ENCODE measurements around the gene LMNA. TPM values are rescaled to one million over a fixed set of nuclear protein-coding genes. Genes with fewer than 3 reads are reported as not detected.
A peak's percentile ranks its signal among the peaks of the same experiment; 100 is the strongest.

Gene LMNA
- total RNA-seq, 2 experiments from 2014 or later = 6.5 to 14.3 TPM

- no peak for TF ChIP-seq EZH2phosphoT487 (IDR thresholded peaks at IDR 0.05; ENCODE audit: borderline replicate concordance, low read depth, low read length)
- TF ChIP-seq, protein P1, sequence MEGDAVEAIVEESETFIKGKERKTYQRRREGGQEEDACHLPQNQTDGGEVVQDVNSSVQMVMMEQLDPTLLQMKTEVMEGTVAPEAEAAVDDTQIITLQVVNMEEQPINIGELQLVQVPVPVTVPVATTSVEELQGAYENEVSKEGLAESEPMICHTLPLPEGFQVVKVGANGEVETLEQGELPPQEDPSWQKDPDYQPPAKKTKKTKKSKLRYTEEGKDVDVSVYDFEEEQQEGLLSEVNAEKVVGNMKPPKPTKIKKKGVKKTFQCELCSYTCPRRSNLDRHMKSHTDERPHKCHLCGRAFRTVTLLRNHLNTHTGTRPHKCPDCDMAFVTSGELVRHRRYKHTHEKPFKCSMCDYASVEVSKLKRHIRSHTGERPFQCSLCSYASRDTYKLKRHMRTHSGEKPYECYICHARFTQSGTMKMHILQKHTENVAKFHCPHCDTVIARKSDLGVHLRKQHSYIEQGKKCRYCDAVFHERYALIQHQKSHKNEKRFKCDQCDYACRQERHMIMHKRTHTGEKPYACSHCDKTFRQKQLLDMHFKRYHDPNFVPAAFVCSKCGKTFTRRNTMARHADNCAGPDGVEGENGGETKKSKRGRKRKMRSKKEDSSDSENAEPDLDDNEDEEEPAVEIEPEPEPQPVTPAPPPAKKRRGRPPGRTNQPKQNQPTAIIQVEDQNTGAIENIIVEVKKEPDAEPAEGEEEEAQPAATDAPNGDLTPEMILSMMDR (conservative IDR thresholded peaks at IDR 0.05; ENCODE audit: low read length) = no peak
- no TSS peak for BruUV-seq (replicated peaks)
- H2AFZ ChIP-seq (ENCODE audit: low read length) = peak overlapping the region; percentile 5; the same call in 1 of the 2 replicates
- peak overlapping the region; percentile 78 for H3K4me3 ChIP-seq (ENCODE audit: low read depth, low read length, poor library complexity, severe bottlenecking)
- peaks cover 77% of the 10 kb centered on the region for H3K4me1 ChIP-seq (ENCODE audit: insufficient read depth, low read length, poor library complexity, severe bottlenecking)
- no peaks in the 10 kb centered on the region for H4K20me1 ChIP-seq (ENCODE audit: insufficient read depth, low read length)
- peaks cover 19% of the 10 kb centered on the region; the same call in 1 of the 2 replicates for H3K36me3 ChIP-seq (ENCODE audit: insufficient read depth, low read length)
- H3K9me3 ChIP-seq (ENCODE audit: low read length) = no peaks in the 10 kb centered on the region
- H3K27ac ChIP-seq (ENCODE audit: low read depth, low read length, poor library complexity, severe bottlenecking) = peak overlapping the region; percentile 95
- H3K9me2 ChIP-seq (ENCODE audit: insufficient read depth, low read length) = no peaks in the 10 kb centered on the region
- intact Hi-C loops (cut with micrococcal nuclease; ENCODE audit: unreplicated experiment) = loop anchor here (5.0 kb wide), 2 partner anchors 185 to 340 kb away; partner anchors contain the start of genes CCT3 and TSACC
- peaks cover 61% of the 10 kb centered on the region for H3K79me2 ChIP-seq (ENCODE audit: insufficient read depth, low read depth, low read length)
- no peak for DNase-seq (ENCODE audit: low spot score)
- ChIA-PET POLR2A (interaction anchor here (0.5 to 1.7 kb wide), 3 partner anchors 42 to 617 kb away, joined by 3 to 9 read pairs (median 4); partner anchors contain the start of genes PMF1 and SLC25A44), CTCF (ENCODE audit: unreplicated experiment) (no interaction called here)
- H3K4me2 ChIP-seq (ENCODE audit: low read length) = peak overlapping the region; percentile 85
Observed at GRCh38 chr1:156152628-156153027, 38.1 kb downstream of the LMNA start.

DNA sequence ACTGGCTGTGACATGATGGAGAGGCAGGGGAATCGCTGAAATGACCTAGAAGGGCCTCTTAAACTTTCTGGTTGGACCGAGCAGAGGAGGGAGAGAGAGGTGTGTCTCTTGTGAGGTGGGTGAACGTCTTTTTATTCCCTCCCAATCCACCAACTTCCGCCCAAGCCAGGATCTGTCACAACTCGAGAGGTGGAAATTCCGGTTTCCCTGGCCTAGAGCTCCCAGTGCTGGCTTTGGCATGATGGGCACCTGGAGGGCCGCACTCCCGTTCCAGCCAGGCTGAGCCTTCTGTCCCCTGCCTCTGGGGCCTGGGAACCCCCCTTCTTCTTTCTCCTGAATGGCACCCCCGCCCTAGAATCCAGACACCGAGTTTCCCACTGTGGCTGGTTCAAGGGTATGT lies 38.9 kb downstream of the LMNA start, which contains the start of gene SEMA4A:
Gene SEMA4A, plus strand, starts transcription at position 224 of the 400 bp plus-strand sequence. CDS start 994 bp downstream, outside the sequence.
- no peak for DNase-seq (ENCODE audit: low spot score)
- Histone ChIP-seq H3K79me2 (ENCODE audit: insufficient read depth, low read depth, low read length) (peaks cover 68% of the 10 kb centered on the region), H3K36me3 (ENCODE audit: insufficient read depth, low read length) (peaks cover 26% of the 10 kb centered on the region), H4K20me1 (ENCODE audit: insufficient read depth, low read length) (no peaks in the 10 kb centered on the region), H3K27ac (ENCODE audit: low read depth, low read length, poor library complexity, severe bottlenecking) (peak within 1 kb of the TSS; percentile 95), H3K4me2 (ENCODE audit: low read length) (peak within 1 kb of the TSS; percentile 85), H3K9me2 (ENCODE audit: insufficient read depth, low read length) (no peaks in the 10 kb centered on the region), H3K4me1 (ENCODE audit: insufficient read depth, low read length, poor library complexity, severe bottlenecking) (peaks cover 77% of the 10 kb centered on the region), H3K4me3 (ENCODE audit: low read depth, low read length, poor library complexity, severe bottlenecking) (peak within 1 kb of the TSS; percentile 78), H2AFZ (ENCODE audit: low read length) (peak within 1 kb of the TSS; percentile 5; the same call in 1 of the 2 replicates), H3K9me3 (ENCODE audit: low read length) (no peaks in the 10 kb centered on the region)
- ChIA-PET POLR2A (interaction anchor here (1.0 kb wide), 1 partner anchor 60 kb away, joined by 3 read pairs; the partner anchor contains the start of gene PMF1), CTCF (ENCODE audit: unreplicated experiment) (no interaction called here)
- no TSS peak for BruUV-seq (replicated peaks)
- intact Hi-C loops (cut with micrococcal nuclease; ENCODE audit: unreplicated experiment) = loop anchor here (5.0 kb wide), 2 partner anchors 184 to 339 kb away; partner anchors contain the start of genes CCT3 and TSACC
- TF ChIP-seq, protein P1 (conservative IDR thresholded peaks at IDR 0.05; ENCODE audit: low read length) = no peak
- no peak for TF ChIP-seq EZH2phosphoT487 (IDR thresholded peaks at IDR 0.05; ENCODE audit: borderline replicate concordance, low read depth, low read length)

DNA sequence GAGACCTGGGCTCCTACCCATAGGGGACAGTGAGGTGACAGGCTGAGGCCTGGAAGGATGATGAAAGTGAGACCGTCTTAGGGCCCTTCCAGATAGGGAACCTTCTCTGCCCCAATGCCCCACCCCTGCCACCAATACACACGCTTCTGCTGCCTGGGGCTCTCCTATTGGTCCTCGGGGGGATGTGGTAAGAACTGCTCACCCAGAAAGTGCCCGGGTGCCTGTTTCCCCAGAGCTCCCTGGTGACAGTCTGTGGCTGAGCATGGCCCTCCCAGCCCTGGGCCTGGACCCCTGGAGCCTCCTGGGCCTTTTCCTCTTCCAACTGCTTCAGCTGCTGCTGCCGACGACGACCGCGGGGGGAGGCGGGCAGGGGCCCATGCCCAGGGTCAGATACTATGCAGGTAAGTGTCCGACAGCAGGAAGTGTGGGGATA lies 39.8 kb downstream of the LMNA start:
- H3K36me3 ChIP-seq (ENCODE audit: insufficient read depth, low read length) = peaks cover 35% of the 10 kb centered on the region
- peak overlapping the region; percentile 85 for H3K4me2 ChIP-seq (ENCODE audit: low read length)
- no TSS peak for BruUV-seq (replicated peaks)
- peaks cover 76% of the 10 kb centered on the region for H3K79me2 ChIP-seq (ENCODE audit: insufficient read depth, low read depth, low read length)
- ChIA-PET CTCF (ENCODE audit: unreplicated experiment) (interaction anchor here (0.5 kb wide), 1 partner anchor 231 kb away, joined by 5 read pairs; no protein-coding TSS in a partner anchor), POLR2A (interaction anchor here (0.7 to 2.5 kb wide), 7 partner anchors 12 to 1248 kb away, joined by 3 to 21 read pairs (median 3); partner anchors contain the start of genes MEX3A and PMF1)
- peak overlapping the region; percentile 95 for H3K27ac ChIP-seq (ENCODE audit: low read depth, low read length, poor library complexity, severe bottlenecking)
- H3K4me1 ChIP-seq (ENCODE audit: insufficient read depth, low read length, poor library complexity, severe bottlenecking) = peaks cover 77% of the 10 kb centered on the region
- intact Hi-C loops (cut with micrococcal nuclease; ENCODE audit: unreplicated experiment) = loop anchor here (5.0 kb wide), 2 partner anchors 183 to 338 kb away; partner anchors contain the start of genes CCT3 and TSACC
- H2AFZ ChIP-seq (ENCODE audit: low read length) = no peak overlapping the region
- H3K9me3 ChIP-seq (ENCODE audit: low read length) = no peaks in the 10 kb centered on the region
- no peaks in the 10 kb centered on the region for H4K20me1 ChIP-seq (ENCODE audit: insufficient read depth, low read length)
- H3K4me3 ChIP-seq (ENCODE audit: low read depth, low read length, poor library complexity, severe bottlenecking) = peak overlapping the region; percentile 78
- DNase-seq (ENCODE audit: low spot score) = peak; percentile 88
- TF ChIP-seq, protein P1 (conservative IDR thresholded peaks at IDR 0.05; ENCODE audit: low read length) = no peak
- no peak for TF ChIP-seq EZH2phosphoT487 (IDR thresholded peaks at IDR 0.05; ENCODE audit: borderline replicate concordance, low read depth, low read length)
- no peaks in the 10 kb centered on the region for H3K9me2 ChIP-seq (ENCODE audit: insufficient read depth, low read length)

All from OCI-LY7 (cell line).